ENCODE data around the gene EMC9. TPM values are rescaled to one million over a fixed set of nuclear protein-coding genes. Genes with fewer than 3 reads are reported as not detected.

The EMC9 gene
- polyA plus RNA-seq, 1 of the 3 experiments (the other 2 are of a cell fraction), result 19.3 TPM

DNA sequence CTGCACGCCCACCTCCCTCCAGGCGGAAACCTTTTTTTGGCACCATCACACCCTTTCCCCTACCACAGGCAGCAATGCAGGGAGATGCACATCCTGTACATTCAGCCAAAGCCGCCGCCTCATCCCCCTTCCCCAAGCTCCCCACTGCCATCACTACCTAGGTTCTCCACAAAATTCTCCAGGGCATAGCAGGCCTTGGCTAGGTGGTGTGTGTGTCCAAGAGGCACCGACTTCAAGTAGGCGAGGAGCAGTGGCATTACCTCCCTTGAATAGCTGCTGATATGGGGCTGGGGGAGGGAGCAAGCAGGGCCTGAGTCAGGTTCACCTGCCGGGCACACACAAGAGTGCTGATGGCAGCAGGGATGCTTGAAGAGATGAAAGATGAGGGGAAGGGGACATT, 43.6 kb upstream of the EMC9 start:
- Histone ChIP-seq H3K9me2 (no peaks in the 10 kb centered on the region), H3K4me2 (no peak overlapping the region), H3K27ac (ENCODE audit: low read depth in 2 of 2, low read length in 1 of 2) (no peak overlapping the region), H3K9ac (no peak overlapping the region), H3K27me3 (ENCODE audit: insufficient read depth) (no peaks in the 10 kb centered on the region), H3K4me1 (ENCODE audit: control insufficient read depth in 1 of 2, insufficient read depth in 2 of 2, low read depth in 1 of 2, low read length in 1 of 2) (peaks cover 9 to 21% of the 10 kb centered on the region in 2 experiments), H4K20me1 (ENCODE audit: insufficient read depth) (no peaks in the 10 kb centered on the region), H3K4me3 (ENCODE audit: low read depth in 2 of 2, low read length in 1 of 2) (no peak overlapping the region), H3F3A (replicated peaks; ENCODE audit: insufficient read depth) (peaks cover 22% of the 10 kb centered on the region), H3K9me3 (no peaks in the 10 kb centered on the region), H3K36me3 (replicated peaks in 1 of 2; ENCODE audit: control insufficient read depth in 1 of 2, insufficient read depth in 2 of 2, low read length in 1 of 2) (peaks cover 21 to 79% of the 10 kb centered on the region in 2 experiments), H2AFZ (ENCODE audit: low read depth) (no peak overlapping the region), H3K79me2 (ENCODE audit: insufficient read depth) (peaks cover 19% of the 10 kb centered on the region)
- ChIA-PET POLR2A (interaction anchor here (1.4 to 1.7 kb wide), 2 partner anchors 11 to 13 kb away, joined by 4 read pairs; partner anchors contain the start of genes REC8 and TM9SF1), CTCF (interaction anchor here (0.7 to 3.8 kb wide), 4 partner anchors 12 to 76 kb away, joined by 3 to 16 read pairs (median 8); partner anchors contain the start of genes IRF9 and MDP1)
- no peak for DNase-seq
- 90% methylated on average over 7 of the region's 7 CpGs for WGBS (ENCODE audit: low lambda C conversion rate)
- TF ChIP-seq RAD21 (IDR thresholded peaks at IDR 0.05; ENCODE audit: low read length) (no peak), NRF1 (IDR thresholded peaks at IDR 0.05; ENCODE audit: low read depth, low read length) (no peak), EP300 (IDR thresholded peaks at IDR 0.05; ENCODE audit: borderline replicate concordance in 1 of 2, low read depth in 1 of 2, low read length in 1 of 2) (no peak), ELF1 (IDR thresholded peaks at IDR 0.05) (no peak), NFIC (IDR thresholded peaks at IDR 0.05; ENCODE audit: borderline replicate concordance) (no peak), SMC3 (IDR thresholded peaks at IDR 0.05; ENCODE audit: low read depth, low read length) (no peak), MEF2A (IDR thresholded peaks at IDR 0.05; ENCODE audit: borderline replicate concordance, low read depth) (no peak), JUND (IDR thresholded peaks at IDR 0.05) (no peak), RFX5 (IDR thresholded peaks at IDR 0.05; ENCODE audit: low read length) (no peak), FOXJ3 (CRISPR knock-in tag; IDR thresholded peaks at IDR 0.05) (no peak), EZH2phosphoT487 (IDR thresholded peaks at IDR 0.05; ENCODE audit: borderline replicate concordance, low read depth) (no peak), SIN3A (IDR thresholded peaks at IDR 0.05; ENCODE audit: borderline replicate concordance, low read depth, low read length) (no peak), FOSL2 (IDR thresholded peaks at IDR 0.05; ENCODE audit: borderline replicate concordance, low read depth) (no peak), TAF1 (IDR thresholded peaks at IDR 0.05; ENCODE audit: borderline replicate concordance, low read depth, low read length) (no peak), RCOR1 (IDR thresholded peaks at IDR 0.05; ENCODE audit: low read length) (no peak), TEAD4 (IDR thresholded peaks at IDR 0.05; ENCODE audit: borderline replicate concordance, insufficient read depth) (no peak), FOXM1 (IDR thresholded peaks at IDR 0.05; ENCODE audit: low read depth) (no peak)
- TF ChIP-seq, protein P1, sequence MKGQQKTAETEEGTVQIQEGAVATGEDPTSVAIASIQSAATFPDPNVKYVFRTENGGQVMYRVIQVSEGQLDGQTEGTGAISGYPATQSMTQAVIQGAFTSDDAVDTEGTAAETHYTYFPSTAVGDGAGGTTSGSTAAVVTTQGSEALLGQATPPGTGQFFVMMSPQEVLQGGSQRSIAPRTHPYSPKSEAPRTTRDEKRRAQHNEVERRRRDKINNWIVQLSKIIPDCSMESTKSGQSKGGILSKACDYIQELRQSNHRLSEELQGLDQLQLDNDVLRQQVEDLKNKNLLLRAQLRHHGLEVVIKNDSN (IDR thresholded peaks at IDR 0.05; ENCODE audit: borderline replicate concordance, low read depth), result no peak
- TF ChIP-seq, protein P2, sequence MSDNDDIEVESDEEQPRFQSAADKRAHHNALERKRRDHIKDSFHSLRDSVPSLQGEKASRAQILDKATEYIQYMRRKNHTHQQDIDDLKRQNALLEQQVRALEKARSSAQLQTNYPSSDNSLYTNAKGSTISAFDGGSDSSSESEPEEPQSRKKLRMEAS (IDR thresholded peaks at IDR 0.05; ENCODE audit: low read depth), result no peak
- TF ChIP-seq, protein P3, sequence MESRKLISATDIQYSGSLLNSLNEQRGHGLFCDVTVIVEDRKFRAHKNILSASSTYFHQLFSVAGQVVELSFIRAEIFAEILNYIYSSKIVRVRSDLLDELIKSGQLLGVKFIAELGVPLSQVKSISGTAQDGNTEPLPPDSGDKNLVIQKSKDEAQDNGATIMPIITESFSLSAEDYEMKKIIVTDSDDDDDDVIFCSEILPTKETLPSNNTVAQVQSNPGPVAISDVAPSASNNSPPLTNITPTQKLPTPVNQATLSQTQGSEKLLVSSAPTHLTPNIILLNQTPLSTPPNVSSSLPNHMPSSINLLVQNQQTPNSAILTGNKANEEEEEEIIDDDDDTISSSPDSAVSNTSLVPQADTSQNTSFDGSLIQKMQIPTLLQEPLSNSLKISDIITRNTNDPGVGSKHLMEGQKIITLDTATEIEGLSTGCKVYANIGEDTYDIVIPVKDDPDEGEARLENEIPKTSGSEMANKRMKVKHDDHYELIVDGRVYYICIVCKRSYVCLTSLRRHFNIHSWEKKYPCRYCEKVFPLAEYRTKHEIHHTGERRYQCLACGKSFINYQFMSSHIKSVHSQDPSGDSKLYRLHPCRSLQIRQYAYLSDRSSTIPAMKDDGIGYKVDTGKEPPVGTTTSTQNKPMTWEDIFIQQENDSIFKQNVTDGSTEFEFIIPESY (IDR thresholded peaks at IDR 0.05; ENCODE audit: borderline replicate concordance, low read depth), result no peak
